HEK293 (cell line): ENCODE data around the gene EIF4E3.

Experiments
- AEBP2 ChIP-seq: fragments of 450-650 bp; formaldehyde crosslinking; IDR thresholded peaks from 2 replicates; pipeline ENCODE4 v1.5.1; 2016; ENCODE audit warnings: missing biosample characterization, missing genetic modification characterization, borderline replicate concordance
- BCL11A ChIP-seq: fragments of 450-650 bp; formaldehyde crosslinking; IDR thresholded peaks from 2 replicates; pipeline ENCODE4 v1.5.1; 2016; ENCODE audit warnings: low read depth, missing biosample characterization, missing genetic modification characterization
- GLIS2 ChIP-seq: fragments of 450-650 bp; formaldehyde crosslinking; IDR thresholded peaks from 2 replicates; pipeline ENCODE4 v1.5.1; 2016; ENCODE audit warnings: missing biosample characterization, missing genetic modification characterization
- KLF1 ChIP-seq: fragments of 450-650 bp; formaldehyde crosslinking; IDR thresholded peaks from 2 replicates; pipeline ENCODE4 v1.5.1; 2016; ENCODE audit warnings: missing biosample characterization, missing genetic modification characterization
- MYNN ChIP-seq: fragments of 450-650 bp; formaldehyde crosslinking; IDR thresholded peaks from 2 replicates; pipeline ENCODE4 v1.5.1; 2016; ENCODE audit warnings: missing biosample characterization, missing genetic modification characterization, borderline replicate concordance
- PRDM2 ChIP-seq: fragments of 450-650 bp; formaldehyde crosslinking; IDR thresholded peaks from 2 replicates; pipeline ENCODE4 v1.5.1; 2016; ENCODE audit warnings: missing biosample characterization, missing genetic modification characterization, borderline replicate concordance
- SP7 ChIP-seq: fragments of 450-650 bp; formaldehyde crosslinking; IDR thresholded peaks from 2 replicates; pipeline ENCODE4 v1.5.1; 2016; ENCODE audit warnings: missing biosample characterization, missing genetic modification characterization
- YY2 ChIP-seq: fragments of 450-650 bp; formaldehyde crosslinking; IDR thresholded peaks from 2 replicates; pipeline ENCODE4 v1.5.1; 2016; ENCODE audit warnings: missing biosample characterization, missing genetic modification characterization
- ZIC2 ChIP-seq: fragments of 450-650 bp; formaldehyde crosslinking; IDR thresholded peaks from 2 replicates; pipeline ENCODE4 v1.5.1; 2016; ENCODE audit warnings: missing biosample characterization, missing genetic modification characterization
- ZNF175 ChIP-seq: fragments of 450-650 bp; formaldehyde crosslinking; IDR thresholded peaks from 2 replicates; pipeline ENCODE4 v1.5.1; 2016; ENCODE audit warnings: missing biosample characterization, missing genetic modification characterization
- ZNF248 ChIP-seq: fragments of 450-650 bp; formaldehyde crosslinking; IDR thresholded peaks from 2 replicates; pipeline ENCODE4 v1.5.1; 2017; ENCODE audit warnings: missing biosample characterization, missing genetic modification characterization
- ZNF280D ChIP-seq: fragments of 450-650 bp; formaldehyde crosslinking; IDR thresholded peaks from 2 replicates; pipeline ENCODE4 v1.5.1; 2016; ENCODE audit warnings: missing biosample characterization, missing genetic modification characterization
- ZNF426 ChIP-seq: fragments of 450-650 bp; formaldehyde crosslinking; IDR thresholded peaks from 2 replicates; pipeline ENCODE4 v1.5.1; 2017; ENCODE audit warnings: missing biosample characterization, missing genetic modification characterization, mild to moderate bottlenecking, inconsistent platforms, moderate library complexity
- ZNF473 ChIP-seq: fragments of 450-650 bp; formaldehyde crosslinking; IDR thresholded peaks from 2 replicates; pipeline ENCODE4 v1.5.1; 2017; ENCODE audit warnings: missing biosample characterization, missing genetic modification characterization
- ZNF518A ChIP-seq: fragments of 450-650 bp; formaldehyde crosslinking; conservative IDR thresholded peaks from 2 replicates; pipeline ENCODE4 v1.5.1; 2016; ENCODE audit warnings: low read depth, missing biosample characterization, missing genetic modification characterization
- ZNF529 ChIP-seq: fragments of 450-650 bp; formaldehyde crosslinking; IDR thresholded peaks from 2 replicates; pipeline ENCODE4 v1.5.1; 2017; ENCODE audit warnings: missing genetic modification characterization, missing biosample characterization; ENCODE audit not compliant: insufficient replicate concordance
- ZNF544 ChIP-seq: fragments of 450-650 bp; formaldehyde crosslinking; IDR thresholded peaks from 2 replicates; pipeline ENCODE4 v1.5.0; 2017; ENCODE audit warnings: missing biosample characterization, missing genetic modification characterization
- ZNF555 ChIP-seq: fragments of 450-650 bp; formaldehyde crosslinking; conservative IDR thresholded peaks from 2 replicates; pipeline ENCODE4 v1.5.1; 2017; ENCODE audit warnings: missing biosample characterization, mild to moderate bottlenecking, missing genetic modification characterization, inconsistent platforms
- ZNF580 ChIP-seq: fragments of 450-650 bp; formaldehyde crosslinking; IDR thresholded peaks from 2 replicates; pipeline ENCODE4 v1.5.1; 2016; ENCODE audit warnings: missing biosample characterization, missing genetic modification characterization
- ZNF596 ChIP-seq: fragments of 450-650 bp; IDR thresholded peaks from 2 replicates; pipeline ENCODE4 v1.5.0; 2018; ENCODE audit warnings: missing biosample characterization, mild to moderate bottlenecking, missing genetic modification characterization, moderate library complexity
- ZNF600 ChIP-seq: fragments of 450-650 bp; formaldehyde crosslinking; IDR thresholded peaks from 2 replicates; pipeline ENCODE4 v1.5.1; 2016; ENCODE audit warnings: missing biosample characterization, missing genetic modification characterization
- ZNF704 ChIP-seq: fragments of 450-650 bp; formaldehyde crosslinking; IDR thresholded peaks from 2 replicates; pipeline ENCODE4 v1.5.1; 2016; ENCODE audit warnings: missing biosample characterization, missing genetic modification characterization

EIF4E3 gene

GRCh38 chr3:71724584-71725270 lies 475 bp downstream of the EIF4E3 start (continued):
- TF ChIP-seq PRDM2 (tag by site-specific recombination) (no peak), ZNF248 (tag by site-specific recombination) (no peak), ZNF704 (tag by site-specific recombination) (no peak), ZNF555 (no peak), ZNF596 (tag by site-specific recombination) (no peak), AEBP2 (no peak), BCL11A (tag by site-specific recombination) (no peak), ZNF426 (tag by site-specific recombination) (no peak), MYNN (tag by site-specific recombination) (no peak), ZNF580 (tag by site-specific recombination) (no peak), KLF1 (tag by site-specific recombination) (no peak), ZNF280D (tag by site-specific recombination) (no peak), GLIS2 (tag by site-specific recombination) (peak; percentile 71), ZIC2 (tag by site-specific recombination) (no peak; the same call in 1 of the 2 replicates), ZNF518A (tag by site-specific recombination) (no peak), ZNF544 (tag by site-specific recombination) (no peak), ZNF175 (tag by site-specific recombination) (no peak), YY2 (tag by site-specific recombination) (no peak), ZNF529 (tag by site-specific recombination) (no peak), ZNF473 (tag by site-specific recombination) (no peak), SP7 (0 out of 2 replicates have a peak, but pooled peaks have one; percentile 11), ZNF600 (0 out of 2 replicates have a peak, but pooled peaks have one; percentile 46)
